Activated CD8-positive, alpha-beta T cell treated with anti-CD3 and anti-CD28 coated beads for 36 hours (primary cell): Measurements from ENCODE around the gene NIF3L1. TPM values are rescaled to one million over a fixed set of nuclear protein-coding genes. Genes with fewer than 3 reads are reported as not detected.

Experiments
- ATAC-seq: fragments of 200-7000 bp; cut with Tn5 transposase; one replicate; pipeline ENCODE4 v1.10.0; 2021; ENCODE audit warnings: mild to moderate bottlenecking, moderate library complexity
- CTCF ChIA-PET: fragments of 350-600 bp; sonication (Branson Sonifier 250); formaldehyde crosslinking; loops from one replicate; lab custom pipeline; 2021; ENCODE audit warnings: antibody characterized with exemption; lab: Charles Lee
- POLR2A ChIA-PET: fragments of 350-600 bp; sonication (Branson Sonifier 250); formaldehyde crosslinking; loops from one replicate; lab custom pipeline; 2021; ENCODE audit warnings: antibody characterized with exemption; lab: Charles Lee
- DNase-seq: peaks from one replicate; pipeline ENCODE4 v3.0.0-alpha.2; 2020
- H3K27ac Mint-ChIP-seq: one replicate; pipeline ENCODE4 v1.8.0; 2021; ENCODE audit warnings: mild to moderate bottlenecking, mixed read lengths
- H3K27me3 Mint-ChIP-seq: one replicate; pipeline ENCODE4 v1.8.0; 2021; ENCODE audit warnings: mixed read lengths
- H3K36me3 Mint-ChIP-seq: one replicate; pipeline ENCODE4 v1.8.0; 2021; ENCODE audit warnings: low read depth, mixed read lengths
- H3K4me1 Mint-ChIP-seq: one replicate; pipeline ENCODE4 v1.8.0; 2021; ENCODE audit warnings: low read depth, mixed read lengths
- H3K4me3 Mint-ChIP-seq: one replicate; pipeline ENCODE4 v1.8.0; 2021; ENCODE audit warnings: mild to moderate bottlenecking, moderate library complexity, mixed read lengths
- H3K9me3 Mint-ChIP-seq: one replicate; pipeline ENCODE4 v1.8.0; 2021; ENCODE audit warnings: mixed read lengths
- CTCF ChIP-seq: fragments of 200-600 bp; IDR thresholded peaks from one replicate; pipeline ENCODE4 v1.8.0; 2022; ENCODE audit warnings: antibody characterized with exemption, mild to moderate bottlenecking
- intact Hi-C: fragments of 100-400 bp; cut with micrococcal nuclease; formaldehyde crosslinking; loops from one replicate; pipeline ENCODE4 v1.10.0; 2022
- total RNA-seq, 2 experiments: library from RNA; stranded (reverse); gene quantifications; one replicate each; pipeline ENCODE4 v1.2.3, GENCODE V29; 2021

NIF3L1 gene
- total RNA-seq, 2 experiments from 2014 or later, result 30.8 to 35.3 TPM

GRCh38 chr2:200861617-200862155 is 27.5 kb upstream of the NIF3L1 start:
- POLR2A ChIA-PET, result interaction anchor here (0.6 to 1.7 kb wide), 10 partner anchors 28 to 372 kb away, joined by 3 to 6 read pairs (median 3); no protein-coding TSS in a partner anchor
- Mint-ChIP-seq H3K27me3 (no peaks in the 10 kb centered on the region), H3K27ac (peak overlapping the region; percentile 97), H3K9me3 (no peaks in the 10 kb centered on the region), H3K36me3 (peaks cover 71% of the 10 kb centered on the region), H3K4me3 (peak overlapping the region; percentile 85), H3K4me1 (peaks cover 39% of the 10 kb centered on the region)
- DNase-seq (no peak), ATAC-seq (no peak)
- no peak for TF ChIP-seq CTCF
- intact Hi-C loops, result no loop called here
- CTCF ChIA-PET, result no interaction called here

GRCh38 chr2:200862532-200863000 is 26.6 kb upstream of the NIF3L1 start:
- CTCF ChIA-PET, result no interaction called here
- Mint-ChIP-seq H3K36me3 (peaks cover 62% of the 10 kb centered on the region), H3K9me3 (no peaks in the 10 kb centered on the region), H3K4me1 (peaks cover 41% of the 10 kb centered on the region), H3K27ac (peak overlapping the region; percentile 97), H3K27me3 (peaks cover 2% of the 10 kb centered on the region), H3K4me3 (peak overlapping the region; percentile 85)
- no peak for TF ChIP-seq CTCF
- POLR2A ChIA-PET, result interaction anchor here (0.6 to 2.4 kb wide), 8 partner anchors 31 to 268 kb away, joined by 3 to 41 read pairs (median 8); partner anchors contain the start of gene BZW1
- intact Hi-C loops, result no loop called here
- DNase-seq (peak; percentile 87), ATAC-seq (peak; percentile 64)

GRCh38 chr2:200863782-200864175 is 25.4 kb upstream of the NIF3L1 start:
- DNase-seq (peak; percentile 38), ATAC-seq (no peak)
- ChIA-PET POLR2A (interaction anchor here (0.5 to 3.0 kb wide), 42 partner anchors 8 to 1406 kb away, joined by 3 to 54 read pairs (median 6); partner anchors contain the start of genes BZW1, CASP10, CASP8 and NIF3L1), CTCF (interaction anchor here (0.7 to 1.8 kb wide), 7 partner anchors 42 to 368 kb away, joined by 3 to 13 read pairs (median 4); partner anchors contain the start of gene CASP10)
- Mint-ChIP-seq H3K27me3 (peaks cover 2% of the 10 kb centered on the region), H3K4me1 (peaks cover 32% of the 10 kb centered on the region), H3K9me3 (no peaks in the 10 kb centered on the region), H3K27ac (peak overlapping the region; percentile 97), H3K36me3 (peaks cover 51% of the 10 kb centered on the region), H3K4me3 (peak overlapping the region; percentile 85)
- intact Hi-C loops, result loop anchor here (1.0 to 2.0 kb wide), 3 partner anchors 25 to 151 kb away; partner anchors contain the start of genes NIF3L1 and PPIL3
- TF ChIP-seq CTCF, result no peak

- DNase-seq (peak; percentile 98), ATAC-seq (peak; percentile 81)
- peaks cover 50% of the 10 kb centered on the region for H3K36me3 Mint-ChIP-seq
- peaks cover 28% of the 10 kb centered on the region for H3K4me1 Mint-ChIP-seq
- no peaks in the 10 kb centered on the region for H3K9me3 Mint-ChIP-seq
- peak within 1 kb of the TSS; percentile 97 for H3K27ac Mint-ChIP-seq
- no peak for TF ChIP-seq CTCF
- POLR2A ChIA-PET, result interaction anchor here (0.5 to 3.0 kb wide), 44 partner anchors 7 to 1405 kb away, joined by 3 to 54 read pairs (median 5); partner anchors contain the start of genes BZW1, CASP10, CASP8 and NDUFB3
- CTCF ChIA-PET, result interaction anchor here (0.7 to 1.8 kb wide), 7 partner anchors 41 to 368 kb away, joined by 3 to 13 read pairs (median 4); partner anchors contain the start of gene CASP10
- peaks cover 2% of the 10 kb centered on the region for H3K27me3 Mint-ChIP-seq
- intact Hi-C loops, result loop anchor here (1.0 to 2.0 kb wide), 3 partner anchors 24 to 152 kb away; partner anchors contain the start of genes NIF3L1 and PPIL3
- H3K4me3 Mint-ChIP-seq, result peak within 1 kb of the TSS; percentile 85
Observed at GRCh38 chr2:200864176-200865034, 24.8 kb upstream of the NIF3L1 start, which contains the start of gene CLK1. CLK1 (minus strand) TSS chr2:200864658; CDS start chr2:200861862, 2,796 bp downstream.
